Astrocyte of the spinal cord (primary cell): ENCODE data around the gene HPCAL1.
"Not testable (repeated sequence)": the region's sequence is repeated elsewhere in the genome, so short reads cannot be mapped to it uniquely, and the experiment has no call there.

ENCODE experiments used
- DNase-seq: peaks from one replicate; pipeline ENCODE4 v3.0.0; 2011; ENCODE audit warnings: low read depth, low spot score
- H3K4me3 ChIP-seq: 2 replicates; pipeline ENCODE4 v1.5.1; 2011; ENCODE audit warnings: low read depth, mild to moderate bottlenecking, low read length, moderate library complexity
- in situ Hi-C: cut with HindIII; loops from 2 replicates; pipeline ENCODE4 v1.10.0; 2017; ENCODE audit warnings: low sequenced_read_pairs
- TF ChIP-seq, protein P1 (sequence below): IDR thresholded peaks from 2 replicates; pipeline ENCODE4 v1.5.1; 2012; ENCODE audit warnings: low read depth, mild to moderate bottlenecking, low read length, inconsistent platforms

HPCAL1 gene

DNA sequence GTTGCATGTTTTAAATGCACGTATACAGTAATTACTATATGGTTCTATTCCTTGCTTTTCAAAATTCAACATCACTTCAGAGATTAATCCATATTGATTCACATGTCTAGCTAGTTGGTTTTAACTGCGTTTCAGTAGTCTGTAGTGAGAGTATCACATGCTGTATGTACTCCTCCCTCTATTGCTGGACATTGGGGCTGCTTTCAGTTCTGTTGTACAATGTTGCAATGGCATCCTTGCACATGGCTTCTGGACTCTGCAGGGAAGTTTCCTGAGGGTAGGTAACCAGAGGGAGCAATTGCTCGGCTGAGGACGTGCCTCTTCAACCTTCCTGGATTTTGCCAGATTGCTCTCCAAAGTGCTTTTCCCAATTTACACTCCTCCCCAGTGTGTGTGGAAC, 10.7 kb upstream of the HPCAL1 start:
- no peak overlapping the region for H3K4me3 ChIP-seq
- in situ Hi-C loops = no loop called here
- TF ChIP-seq, protein P1, sequence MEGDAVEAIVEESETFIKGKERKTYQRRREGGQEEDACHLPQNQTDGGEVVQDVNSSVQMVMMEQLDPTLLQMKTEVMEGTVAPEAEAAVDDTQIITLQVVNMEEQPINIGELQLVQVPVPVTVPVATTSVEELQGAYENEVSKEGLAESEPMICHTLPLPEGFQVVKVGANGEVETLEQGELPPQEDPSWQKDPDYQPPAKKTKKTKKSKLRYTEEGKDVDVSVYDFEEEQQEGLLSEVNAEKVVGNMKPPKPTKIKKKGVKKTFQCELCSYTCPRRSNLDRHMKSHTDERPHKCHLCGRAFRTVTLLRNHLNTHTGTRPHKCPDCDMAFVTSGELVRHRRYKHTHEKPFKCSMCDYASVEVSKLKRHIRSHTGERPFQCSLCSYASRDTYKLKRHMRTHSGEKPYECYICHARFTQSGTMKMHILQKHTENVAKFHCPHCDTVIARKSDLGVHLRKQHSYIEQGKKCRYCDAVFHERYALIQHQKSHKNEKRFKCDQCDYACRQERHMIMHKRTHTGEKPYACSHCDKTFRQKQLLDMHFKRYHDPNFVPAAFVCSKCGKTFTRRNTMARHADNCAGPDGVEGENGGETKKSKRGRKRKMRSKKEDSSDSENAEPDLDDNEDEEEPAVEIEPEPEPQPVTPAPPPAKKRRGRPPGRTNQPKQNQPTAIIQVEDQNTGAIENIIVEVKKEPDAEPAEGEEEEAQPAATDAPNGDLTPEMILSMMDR = no peak
- no peak for DNase-seq

DNA sequence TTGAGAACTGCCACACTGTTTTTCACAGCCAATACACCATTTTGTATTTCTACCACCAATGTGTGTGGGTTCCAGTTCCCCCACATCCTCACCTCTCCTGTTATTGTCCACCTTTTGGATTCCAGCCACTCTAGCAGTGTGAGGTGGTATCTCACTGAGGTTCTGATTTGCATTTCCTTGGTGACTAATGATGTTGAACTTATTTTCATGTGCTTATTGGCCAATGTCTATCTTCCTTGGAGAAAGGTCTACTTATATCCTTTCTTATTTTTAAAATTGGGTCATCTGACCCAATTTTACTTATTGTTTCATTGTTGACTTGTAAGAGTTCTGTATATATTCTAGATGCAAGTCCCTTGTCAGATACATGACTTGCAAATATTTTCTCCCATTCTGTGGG, 9.1 kb upstream of the HPCAL1 start:
- no peak overlapping the region for H3K4me3 ChIP-seq
- in situ Hi-C loops = no loop called here
- TF ChIP-seq, protein P1 = no peak
- DNase-seq = no peak

DNA sequence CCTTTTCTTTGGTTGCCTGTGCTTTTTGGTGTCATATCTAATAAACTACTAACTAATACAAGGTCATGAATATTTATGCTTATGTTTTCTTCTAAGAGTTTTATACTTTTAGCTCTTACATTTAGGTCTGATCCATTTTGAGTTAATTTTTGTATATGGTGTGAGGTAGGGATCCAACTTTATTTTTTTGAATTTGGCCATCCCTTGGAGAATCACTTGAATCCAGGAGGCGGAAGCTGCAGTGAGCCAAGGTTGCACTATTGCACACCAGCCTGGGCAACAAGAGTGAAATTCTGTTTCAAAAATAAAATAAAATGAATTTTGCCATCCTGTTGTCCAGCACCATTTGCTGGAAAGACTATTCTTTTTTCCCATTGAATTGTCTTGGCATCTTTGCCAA, 8.6 kb upstream of the HPCAL1 start:
- DNase-seq = no peak
- no peak overlapping the region for H3K4me3 ChIP-seq
- in situ Hi-C loops = no loop called here
- TF ChIP-seq, protein P1 = no peak

DNA sequence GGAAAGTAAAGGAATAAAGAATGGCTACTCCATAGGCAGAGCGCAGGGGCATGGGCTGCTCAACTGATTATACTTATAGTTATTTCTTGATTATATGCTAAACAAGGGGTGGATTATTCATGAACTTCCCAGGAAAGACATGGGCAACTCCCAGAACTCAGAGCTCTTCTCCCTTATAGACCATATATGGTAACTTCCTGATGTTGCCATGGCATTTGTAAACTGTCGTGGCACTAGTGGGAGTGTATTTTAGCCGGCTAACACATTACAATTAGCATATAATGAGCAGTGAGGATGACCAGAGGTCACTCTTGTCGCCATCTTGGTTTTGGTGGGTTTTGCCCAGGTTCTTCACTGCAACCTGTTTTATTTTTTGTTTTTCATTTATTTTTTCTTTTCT, 7.1 kb upstream of the HPCAL1 start:
- in situ Hi-C loops, DNase-seq, H3K4me3 ChIP-seq: not testable (repeated sequence)

DNA sequence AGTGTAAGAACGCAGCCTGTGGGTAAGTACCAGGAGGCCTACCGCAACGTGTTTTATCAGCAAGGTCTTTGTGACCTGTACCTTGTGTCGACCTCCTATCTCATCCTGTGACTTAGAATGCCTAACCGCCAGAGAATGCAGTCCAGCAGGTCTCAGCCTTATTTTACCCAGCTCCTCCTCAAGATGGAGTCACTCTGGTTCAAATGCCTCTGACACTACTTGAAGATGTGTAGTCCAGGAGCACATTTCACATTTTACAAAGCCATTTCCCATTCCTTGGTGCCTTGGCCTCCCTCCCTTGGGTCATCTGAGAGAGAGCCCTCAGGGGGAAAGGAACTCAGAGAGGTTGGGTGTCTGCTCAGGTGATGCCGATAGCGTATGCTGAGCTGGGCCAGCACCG, 6.6 kb upstream of the HPCAL1 start:
- DNase-seq = no peak
- in situ Hi-C loops = no loop called here
- no peak overlapping the region for H3K4me3 ChIP-seq
- TF ChIP-seq, protein P1 = no peak

DNA sequence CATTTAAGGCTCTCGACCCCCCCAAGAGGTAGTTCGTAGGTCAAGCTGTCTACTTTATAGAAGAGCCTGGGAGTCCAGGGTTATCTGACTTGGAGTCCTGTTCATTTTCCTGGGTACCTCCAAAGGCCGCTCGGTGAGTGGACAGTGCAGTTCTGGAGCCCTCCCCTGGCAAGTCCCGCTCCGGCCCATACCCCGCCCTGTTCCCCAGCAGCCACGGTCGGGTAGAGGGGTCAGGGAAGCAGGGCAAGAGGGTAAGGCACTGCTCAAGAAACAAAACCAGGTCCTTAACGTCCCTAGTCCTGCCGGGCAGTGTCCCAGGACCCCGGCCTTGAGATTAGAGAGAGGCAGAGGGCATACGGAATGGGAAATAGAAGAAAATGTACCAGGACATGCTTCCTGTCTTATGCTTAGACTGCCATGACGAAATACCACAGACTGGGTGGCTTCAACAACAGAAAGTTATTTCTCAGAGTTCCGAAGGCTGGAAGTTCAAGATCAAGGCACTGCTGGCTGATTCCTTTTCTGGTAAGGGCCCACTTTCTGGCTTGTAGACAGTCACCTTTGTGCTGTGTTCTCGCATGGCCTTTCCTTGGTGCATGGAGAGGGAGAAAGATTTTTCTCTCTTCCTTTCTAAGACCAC, 5.4 kb upstream of the HPCAL1 start:
- in situ Hi-C loops = no loop called here
- H3K4me3 ChIP-seq = no peak overlapping the region
- DNase-seq = no peak
- TF ChIP-seq, protein P1 = no peak

DNA sequence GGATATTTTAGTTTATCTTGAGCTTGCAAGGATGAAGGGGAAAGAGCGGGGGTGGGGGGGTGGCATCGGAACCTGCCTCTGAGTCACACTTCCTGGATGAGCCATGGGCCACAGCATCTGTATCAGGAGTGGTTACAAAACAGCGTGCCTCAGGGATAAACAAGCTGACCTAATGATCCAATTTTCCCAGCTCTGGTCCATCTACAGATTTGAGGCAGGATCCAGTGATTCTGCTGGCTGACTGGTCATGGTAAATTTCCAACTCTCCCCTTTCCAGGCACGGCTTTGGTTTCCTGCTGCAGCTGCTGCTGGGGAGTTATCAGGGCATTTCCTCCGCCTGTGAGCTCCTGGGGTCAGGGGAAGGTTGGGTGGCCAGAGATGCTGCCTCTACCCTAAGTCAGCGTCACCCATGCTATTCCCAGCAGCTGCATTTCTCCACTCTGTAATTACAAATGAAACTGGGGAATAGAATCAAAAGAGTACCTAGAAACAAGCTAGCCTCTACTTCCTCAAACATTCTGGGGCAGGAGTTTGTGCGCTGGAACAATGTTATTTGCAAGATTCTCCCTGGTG, 4.7 kb upstream of the HPCAL1 start:
- H3K4me3 ChIP-seq = no peak overlapping the region
- in situ Hi-C loops = no loop called here
- DNase-seq = peak; percentile 71
- TF ChIP-seq, protein P1 = no peak

DNA sequence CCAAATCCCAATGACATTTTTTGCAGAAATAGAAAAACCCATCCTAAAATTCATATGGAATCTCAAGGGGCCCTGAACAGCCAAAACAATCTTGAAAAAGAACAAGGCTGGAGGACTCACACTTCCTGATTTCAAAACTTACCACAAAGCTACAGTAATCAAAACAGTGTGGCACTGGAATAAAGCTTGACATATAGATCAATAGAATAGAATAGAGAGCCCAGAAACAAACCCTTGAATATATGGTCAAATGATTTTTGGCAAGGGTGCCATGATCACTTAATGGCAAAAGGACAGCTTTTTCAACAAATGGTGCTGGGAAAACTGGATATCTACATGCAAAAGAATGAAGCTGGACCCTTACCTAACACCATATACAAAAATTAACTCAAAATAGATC, 3.9 kb upstream of the HPCAL1 start:
- H3K4me3 ChIP-seq, DNase-seq, in situ Hi-C loops: not testable (repeated sequence)
